Endothelial cell of umbilical vein (primary cell): ENCODE results near the gene WNT9A.

ENCODE experiments used
- CTCF ChIP-seq, 2 donors: IDR thresholded peaks; 1 replicate in 1 of 2; 2 replicates in 1 of 2; pipeline ENCODE4 v1.5.1; 2011; ENCODE audit warnings: low read length in 2 of 2, mild to moderate bottlenecking in 2 of 2, moderate library complexity in 2 of 2, control low read depth in 1 of 2, inconsistent platforms in 1 of 2, low read depth in 1 of 2; ENCODE audit not compliant: insufficient read depth in 1 of 2; ENCODE audit errors: extremely low read depth in 1 of 2
- EZH2 ChIP-seq: IDR thresholded peaks from 2 replicates; pipeline ENCODE4 v1.6.1; 2012; ENCODE audit warnings: borderline replicate concordance, low read depth, mild to moderate bottlenecking, moderate library complexity, low read length, inconsistent platforms; ENCODE audit not compliant: severe bottlenecking
- FOS ChIP-seq: IDR thresholded peaks from 2 replicates; pipeline ENCODE4 v1.6.1; 2011; ENCODE audit warnings: mild to moderate bottlenecking, low read length, moderate library complexity, borderline replicate concordance; ENCODE audit not compliant: insufficient read depth

- TF ChIP-seq CTCF (IDR thresholded peaks at IDR 0.05; ENCODE audit: extremely low read depth in 1 of 2, insufficient read depth in 1 of 2, low read depth in 1 of 2, low read length in 2 of 2) (no peak), FOS (no peak), EZH2 (no peak)
Observed at GRCh38 chr1:227944090-227944930, 3.4 kb downstream of the WNT9A start.
